Neural progenitor cell (in vitro differentiated cells): ENCODE data around the gene PPP2R1B. TPM values are rescaled to one million over a fixed set of nuclear protein-coding genes. Genes with fewer than 3 reads are reported as not detected.

ENCODE experiments used
- DNase-seq: peaks from one replicate; pipeline ENCODE4 v3.0.0-alpha.2; 2016; ENCODE audit warnings: low spot score
- H2AFZ ChIP-seq: fragments of 200-600 bp; sonication (generic); replicated peaks from 2 replicates; pipeline ENCODE4 v1.6.1; 2016; ENCODE audit warnings: antibody characterized with exemption
- H3F3A ChIP-seq: fragments of 200-600 bp; sonication (generic); 2 replicates; pipeline ENCODE4 v1.6.1; 2016; ENCODE audit warnings: antibody characterized with exemption, low read depth
- H3K27ac ChIP-seq: fragments of 200-600 bp; sonication (generic); 2 replicates; pipeline ENCODE4 v1.5.1; 2016; ENCODE audit warnings: mild to moderate bottlenecking
- H3K27me3 ChIP-seq: fragments of 200-600 bp; sonication (generic); 2 replicates; pipeline ENCODE4 v1.6.1; 2016; ENCODE audit warnings: mild to moderate bottlenecking, moderate library complexity
- H3K36me3 ChIP-seq: fragments of 200-600 bp; sonication (generic); 2 replicates; pipeline ENCODE4 v1.5.1; 2016
- H3K4me1 ChIP-seq: fragments of 200-600 bp; sonication (generic); 2 replicates; pipeline ENCODE4 v1.6.1; 2016; ENCODE audit warnings: mixed run types
- H3K4me2 ChIP-seq: fragments of 200-600 bp; sonication (generic); 2 replicates; pipeline ENCODE4 v1.6.1; 2016
- H3K4me3 ChIP-seq: fragments of 200-600 bp; sonication (generic); 2 replicates; pipeline ENCODE4 v1.5.1; 2016
- H3K79me2 ChIP-seq: fragments of 200-600 bp; sonication (generic); 2 replicates; pipeline ENCODE4 v1.6.1; 2016; ENCODE audit warnings: low read depth
- H3K9ac ChIP-seq: fragments of 200-600 bp; sonication (generic); 2 replicates; pipeline ENCODE4 v1.6.1; 2016
- H3K9me3 ChIP-seq: fragments of 200-600 bp; sonication (generic); 2 replicates; pipeline ENCODE4 v1.5.1; 2016; ENCODE audit warnings: low read depth
- H4K20me1 ChIP-seq: fragments of 200-600 bp; sonication (generic); 2 replicates; pipeline ENCODE4 v1.6.1; 2016; ENCODE audit warnings: low read depth
- H3K27ac Mint-ChIP-seq: 3 replicates; pipeline ENCODE4 v1.8.0; 2021; ENCODE audit warnings: mixed read lengths
- H3K27me3 Mint-ChIP-seq: 2 replicates; pipeline ENCODE4 v1.8.0; 2022; ENCODE audit warnings: low read depth, mild to moderate bottlenecking, inconsistent platforms, moderate library complexity, mixed read lengths; ENCODE audit not compliant: insufficient read depth
- H3K36me3 Mint-ChIP-seq: 3 replicates; pipeline ENCODE4 v1.8.0; 2021; ENCODE audit warnings: mixed read lengths
- H3K4me1 Mint-ChIP-seq: 3 replicates; pipeline ENCODE4 v1.8.0; 2021; ENCODE audit warnings: mixed read lengths
- H3K4me3 Mint-ChIP-seq: 3 replicates; pipeline ENCODE4 v1.8.0; 2021; ENCODE audit warnings: mild to moderate bottlenecking, moderate library complexity, mixed read lengths
- H3K9me3 Mint-ChIP-seq: 3 replicates; pipeline ENCODE4 v1.8.0; 2020; ENCODE audit warnings: mixed read lengths
- EZH2 ChIP-seq: fragments of 200-600 bp; sonication (generic); IDR thresholded peaks from 2 replicates; pipeline ENCODE4 v1.6.1; 2017; ENCODE audit warnings: antibody characterized with exemption, mild to moderate bottlenecking, moderate library complexity
- EZH2phosphoT487 ChIP-seq: fragments of 200-600 bp; sonication (generic); IDR thresholded peaks from 2 replicates; pipeline ENCODE4 v1.6.1; 2017; ENCODE audit warnings: antibody characterized with exemption
- total RNA-seq: library from RNA; depleted of rRNA; stranded (reverse); fragments of >200 nt; gene quantifications from 2 replicates; pipeline ENCODE4 v1.2.3, GENCODE V29; 2015; ENCODE audit warnings: low replicate concordance
- TF ChIP-seq, protein P1 (sequence below): fragments of 200-600 bp; sonication (generic); IDR thresholded peaks from 2 replicates; pipeline ENCODE4 v1.5.1; 2017; ENCODE audit warnings: antibody characterized with exemption, mild to moderate bottlenecking

PPP2R1B gene
- total RNA-seq, 1 donor from 2014 or later = 68.4 TPM

DNA sequence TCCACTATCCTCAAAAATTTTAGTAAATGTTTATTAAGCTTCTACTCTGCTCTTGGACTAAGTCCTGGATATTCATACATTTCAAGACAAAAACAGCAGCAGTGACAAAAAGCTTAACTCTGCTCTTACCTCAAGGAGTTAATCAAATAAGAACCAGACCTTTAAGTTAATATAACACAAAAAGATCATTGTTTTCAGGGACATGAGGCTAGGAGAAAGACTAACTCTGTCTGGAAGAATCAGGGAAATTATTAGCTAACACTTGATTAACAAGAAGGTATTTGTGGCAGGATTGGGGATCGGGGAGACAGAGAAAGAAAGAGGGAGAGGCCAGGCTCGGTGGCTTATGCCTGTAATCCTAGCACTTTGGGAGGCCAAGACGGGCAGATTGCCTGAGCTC lies 74.4 kb downstream of the PPP2R1B start:
- no peaks in the 10 kb centered on the region for H3K9me3 Mint-ChIP-seq
- TF ChIP-seq, protein P1, sequence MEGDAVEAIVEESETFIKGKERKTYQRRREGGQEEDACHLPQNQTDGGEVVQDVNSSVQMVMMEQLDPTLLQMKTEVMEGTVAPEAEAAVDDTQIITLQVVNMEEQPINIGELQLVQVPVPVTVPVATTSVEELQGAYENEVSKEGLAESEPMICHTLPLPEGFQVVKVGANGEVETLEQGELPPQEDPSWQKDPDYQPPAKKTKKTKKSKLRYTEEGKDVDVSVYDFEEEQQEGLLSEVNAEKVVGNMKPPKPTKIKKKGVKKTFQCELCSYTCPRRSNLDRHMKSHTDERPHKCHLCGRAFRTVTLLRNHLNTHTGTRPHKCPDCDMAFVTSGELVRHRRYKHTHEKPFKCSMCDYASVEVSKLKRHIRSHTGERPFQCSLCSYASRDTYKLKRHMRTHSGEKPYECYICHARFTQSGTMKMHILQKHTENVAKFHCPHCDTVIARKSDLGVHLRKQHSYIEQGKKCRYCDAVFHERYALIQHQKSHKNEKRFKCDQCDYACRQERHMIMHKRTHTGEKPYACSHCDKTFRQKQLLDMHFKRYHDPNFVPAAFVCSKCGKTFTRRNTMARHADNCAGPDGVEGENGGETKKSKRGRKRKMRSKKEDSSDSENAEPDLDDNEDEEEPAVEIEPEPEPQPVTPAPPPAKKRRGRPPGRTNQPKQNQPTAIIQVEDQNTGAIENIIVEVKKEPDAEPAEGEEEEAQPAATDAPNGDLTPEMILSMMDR = no peak
- TF ChIP-seq EZH2 (no peak), EZH2phosphoT487 (no peak)
- no peak overlapping the region for H3K4me3 Mint-ChIP-seq
- Histone ChIP-seq H3K36me3 (no peaks in the 10 kb centered on the region), H3K4me3 (no peak overlapping the region), H3K9me3 (no peaks in the 10 kb centered on the region), H3K27me3 (no peaks in the 10 kb centered on the region), H2AFZ (no peak overlapping the region), H3K79me2 (no peaks in the 10 kb centered on the region), H3K4me2 (no peak overlapping the region), H3F3A (peaks cover 9% of the 10 kb centered on the region), H3K27ac (no peak overlapping the region), H4K20me1 (peaks cover 6% of the 10 kb centered on the region), H3K9ac (no peak overlapping the region), H3K4me1 (peaks cover 13% of the 10 kb centered on the region)
- H3K27ac Mint-ChIP-seq = peak overlapping the region; percentile 50
- peaks cover 11% of the 10 kb centered on the region for H3K36me3 Mint-ChIP-seq
- H3K4me1 Mint-ChIP-seq = peaks cover 17% of the 10 kb centered on the region
- H3K27me3 Mint-ChIP-seq = peaks cover 2% of the 10 kb centered on the region
- DNase-seq = peak; percentile 5

DNA sequence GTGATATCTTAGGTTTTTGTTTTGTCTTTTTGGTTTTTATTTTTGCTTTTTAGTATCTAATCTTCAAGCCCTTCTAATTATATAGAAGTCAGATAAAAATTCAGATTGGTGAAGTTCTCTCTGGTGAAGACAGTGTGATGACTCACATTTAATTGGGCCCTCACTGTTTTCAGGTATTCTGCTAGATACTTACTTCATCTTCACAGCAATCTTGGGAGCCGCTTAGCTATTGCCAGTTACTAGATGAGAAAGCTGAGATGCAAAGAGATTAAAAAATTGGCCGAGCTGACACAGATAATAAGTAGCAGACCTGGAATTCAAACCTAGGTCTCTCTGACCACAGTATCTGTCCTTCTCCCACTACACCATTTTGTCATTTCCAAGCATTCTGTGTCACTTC lies 75.0 kb downstream of the PPP2R1B start:
- H3K9ac ChIP-seq = no peak overlapping the region
- H4K20me1 ChIP-seq = peaks cover 6% of the 10 kb centered on the region
- no peaks in the 10 kb centered on the region for H3K36me3 ChIP-seq
- H3K4me3 ChIP-seq = no peak overlapping the region
- no peak for TF ChIP-seq EZH2phosphoT487
- no peak for TF ChIP-seq EZH2
- TF ChIP-seq, protein P1 = no peak
- no peak overlapping the region for H3K4me3 Mint-ChIP-seq
- no peak for DNase-seq
- peaks cover 2% of the 10 kb centered on the region for H3K27me3 Mint-ChIP-seq
- H3K9me3 Mint-ChIP-seq = no peaks in the 10 kb centered on the region
- no peaks in the 10 kb centered on the region for H3K27me3 ChIP-seq
- H3K4me1 ChIP-seq = peaks cover 13% of the 10 kb centered on the region
- no peak overlapping the region for H2AFZ ChIP-seq
- H3F3A ChIP-seq = peaks cover 9% of the 10 kb centered on the region
- H3K27ac ChIP-seq = no peak overlapping the region
- no peaks in the 10 kb centered on the region for H3K79me2 ChIP-seq
- H3K36me3 Mint-ChIP-seq = peaks cover 11% of the 10 kb centered on the region
- H3K4me2 ChIP-seq = no peak overlapping the region
- peaks cover 17% of the 10 kb centered on the region for H3K4me1 Mint-ChIP-seq
- H3K9me3 ChIP-seq = no peaks in the 10 kb centered on the region
- no peak overlapping the region for H3K27ac Mint-ChIP-seq

DNA sequence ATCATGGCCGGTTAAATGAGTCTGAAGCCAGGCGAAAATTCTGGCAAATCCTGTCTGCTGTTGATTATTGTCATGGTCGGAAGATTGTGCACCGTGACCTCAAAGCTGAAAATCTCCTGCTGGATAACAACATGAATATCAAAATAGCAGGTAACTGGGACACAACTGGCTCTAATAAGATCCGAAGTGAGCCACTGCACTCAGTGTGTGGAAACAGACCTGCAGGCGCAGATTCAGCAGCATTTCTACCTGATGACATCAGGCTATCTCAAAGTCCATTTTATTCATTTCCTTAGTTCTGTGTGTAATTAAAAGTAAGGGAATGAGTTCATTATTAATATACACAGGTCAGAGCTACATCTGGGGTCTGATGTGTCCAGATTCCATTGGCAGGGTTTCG lies 78.2 kb downstream of the PPP2R1B start:
- Mint-ChIP-seq H3K4me3 (no peak overlapping the region), H3K4me1 (no peaks in the 10 kb centered on the region), H3K27me3 (peaks cover 2% of the 10 kb centered on the region), H3K36me3 (peaks cover 13% of the 10 kb centered on the region), H3K9me3 (no peaks in the 10 kb centered on the region), H3K27ac (no peak overlapping the region)
- H3K4me1 ChIP-seq = no peaks in the 10 kb centered on the region
- H3K36me3 ChIP-seq = no peaks in the 10 kb centered on the region
- no peaks in the 10 kb centered on the region for H3K9me3 ChIP-seq
- peaks cover 9% of the 10 kb centered on the region for H3F3A ChIP-seq
- H3K9ac ChIP-seq = no peak overlapping the region
- no peak overlapping the region for H3K4me2 ChIP-seq
- no peak overlapping the region for H3K27ac ChIP-seq
- no peak overlapping the region for H3K4me3 ChIP-seq
- no peak overlapping the region for H2AFZ ChIP-seq
- H3K27me3 ChIP-seq = no peaks in the 10 kb centered on the region
- no peaks in the 10 kb centered on the region for H3K79me2 ChIP-seq
- TF ChIP-seq EZH2phosphoT487 (no peak), EZH2 (no peak)
- TF ChIP-seq, protein P1 = no peak
- DNase-seq = no peak
- H4K20me1 ChIP-seq = peaks cover 8% of the 10 kb centered on the region
